Measurements from ENCODE around the gene LMO7.
"Not testable (repeated sequence)": the region's sequence is repeated elsewhere in the genome, so short reads cannot be mapped to it uniquely, and the experiment has no call there.

LMO7 gene

DNA sequence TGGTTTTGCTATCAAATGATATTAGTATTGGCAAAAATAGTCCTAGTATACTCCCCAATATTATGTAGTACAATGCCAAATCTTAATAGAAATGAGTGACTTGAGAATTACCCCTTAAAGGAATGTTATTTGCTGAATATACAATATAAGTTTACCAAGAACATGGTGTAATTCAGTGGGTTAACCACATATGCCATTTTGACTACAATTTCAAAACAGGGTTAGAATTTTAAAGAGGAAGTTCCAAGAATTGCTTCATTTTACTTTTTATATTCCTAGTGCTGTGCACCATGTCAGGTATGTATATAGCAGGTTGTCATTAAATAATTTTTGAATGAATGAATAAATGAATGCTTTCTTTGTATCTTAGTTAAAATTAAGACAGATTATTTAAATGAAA is 66.3 kb downstream of the LMO7 start:
- no peak for DNase-seq

DNA sequence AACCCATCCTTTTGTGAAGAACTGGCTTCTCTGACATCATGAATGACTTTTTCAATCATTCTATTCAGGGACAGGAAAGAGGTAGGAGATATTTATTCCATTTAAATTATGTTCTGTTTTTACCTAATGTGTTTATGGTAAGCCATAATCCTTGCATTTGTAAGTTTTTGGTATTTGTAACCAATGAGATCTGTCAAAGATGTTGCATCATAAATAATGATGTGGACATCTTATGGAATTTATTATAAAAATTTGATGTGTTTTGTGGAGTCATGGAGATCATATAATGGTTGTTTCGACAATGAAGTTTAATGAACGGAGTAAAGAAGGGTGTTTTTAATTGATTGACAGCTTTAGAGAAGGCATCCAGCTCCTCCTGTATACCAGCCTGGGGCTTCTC is 67.6 kb downstream of the LMO7 start:
- DNase-seq: no peak

GRCh38 chr13:75704194-75704926 is 68.2 kb downstream of the LMO7 start:
- DNase-seq: no peak

GRCh38 chr13:75704927-75705288 is 68.8 kb downstream of the LMO7 start:
- DNase-seq: no peak

DNA sequence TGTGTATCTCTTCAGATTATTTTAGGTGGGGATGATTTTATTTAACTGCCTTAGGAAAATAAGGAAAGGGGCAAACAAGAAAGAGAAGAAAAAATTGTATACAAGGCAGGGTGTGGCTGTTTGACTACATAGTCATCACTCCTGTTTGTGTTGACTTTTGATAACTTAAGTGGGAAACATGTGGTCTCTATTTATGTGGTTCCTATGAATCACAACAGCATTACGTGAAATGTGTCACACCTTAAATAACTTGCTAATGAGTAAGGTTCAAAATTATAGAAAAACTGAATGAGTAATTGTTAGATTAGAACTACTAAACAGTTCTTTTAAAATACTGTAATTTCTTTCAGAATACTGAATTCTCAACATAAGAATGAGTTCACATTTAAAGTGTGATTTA is 69.3 kb downstream of the LMO7 start:
- no peak for DNase-seq

- DNase-seq: no peak
These were observed 69.8 kb downstream of the LMO7 start for GRCh38 chr13:75705908-75706307.

DNA sequence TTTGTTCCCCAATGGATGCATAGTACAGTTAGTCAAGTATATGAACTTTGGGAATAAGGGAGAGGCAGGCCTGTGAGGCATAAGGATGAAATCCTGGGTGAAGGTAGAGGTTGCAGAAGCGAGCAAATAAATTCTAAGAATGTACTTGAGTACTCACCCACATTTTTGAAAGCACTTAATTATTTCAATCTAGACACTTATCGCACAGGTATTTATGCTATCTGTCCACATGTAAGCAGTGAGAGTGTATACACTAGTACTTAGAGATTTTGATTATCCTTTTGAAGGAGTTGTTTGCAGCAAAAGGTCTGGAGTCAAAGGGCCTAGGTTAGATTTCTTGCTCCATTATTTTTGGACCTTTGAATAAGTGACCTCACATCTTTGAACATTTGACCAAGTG is 77.7 kb downstream of the LMO7 start:
- no peak for DNase-seq

DNA sequence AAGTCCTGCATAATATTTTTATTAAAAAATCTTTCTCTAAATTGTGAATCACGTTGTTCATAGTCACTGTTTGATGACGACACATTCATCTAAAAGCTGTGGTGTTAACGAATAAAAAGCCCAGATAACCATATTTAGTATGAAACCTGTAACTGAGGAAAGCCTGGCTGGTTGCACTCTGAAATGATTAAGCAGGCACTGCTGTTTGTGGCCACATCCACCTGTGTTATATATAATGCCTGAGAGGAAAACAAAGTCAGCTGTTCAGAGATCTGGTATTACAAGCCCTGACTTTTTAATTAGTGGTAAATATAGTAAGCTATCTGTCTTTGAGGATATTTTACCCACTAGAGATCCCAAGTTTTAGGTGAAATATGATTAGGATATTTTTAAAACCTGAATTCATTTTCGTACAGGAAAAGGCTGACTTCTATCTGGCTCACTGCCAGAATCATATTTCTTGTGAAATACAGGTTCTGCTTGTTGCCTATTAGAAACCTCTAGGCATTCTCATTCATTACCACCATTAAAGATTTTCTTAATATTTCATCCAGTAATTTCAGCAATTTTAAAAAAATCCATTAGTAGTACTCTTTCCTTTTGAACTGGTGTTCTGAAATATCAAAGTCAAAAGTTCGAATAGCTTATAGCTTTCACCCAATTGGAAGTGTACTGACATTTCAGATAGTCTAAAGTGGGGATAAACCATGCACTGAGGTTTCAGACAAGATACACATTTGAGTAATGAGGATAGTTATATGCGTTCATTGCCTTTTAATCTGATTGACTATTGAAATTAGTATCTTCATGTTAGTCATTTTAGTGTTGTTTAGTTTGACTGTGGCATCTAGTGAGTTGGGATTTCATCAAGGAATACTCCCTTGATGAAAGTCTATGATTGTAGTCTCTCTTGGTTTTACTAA is 79.7 kb downstream of the LMO7 start:
- no peak for DNase-seq

- DNase-seq: no peak
These were observed 81.4 kb downstream of the LMO7 start for GRCh38 chr13:75717525-75717924.

DNA sequence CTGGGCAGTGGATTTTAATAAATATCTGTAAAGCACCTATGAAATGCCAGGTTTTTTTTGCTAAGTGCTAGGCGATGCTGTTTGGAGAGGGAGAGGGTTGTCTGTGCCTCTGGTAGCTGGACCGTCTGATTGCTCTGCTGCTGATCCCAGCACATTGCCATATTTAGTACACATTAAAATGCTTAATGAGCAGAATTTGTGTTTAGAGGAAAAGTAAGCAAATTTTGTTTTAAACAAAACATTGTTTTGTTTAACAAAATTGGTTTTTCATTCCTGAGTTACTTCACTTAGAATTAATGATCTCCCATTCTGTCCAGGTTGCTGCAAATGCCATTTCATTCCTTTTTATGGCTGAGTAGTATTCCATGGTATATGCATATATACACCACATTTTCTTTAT is 85.2 kb downstream of the LMO7 start:
- DNase-seq: no peak

DNA sequence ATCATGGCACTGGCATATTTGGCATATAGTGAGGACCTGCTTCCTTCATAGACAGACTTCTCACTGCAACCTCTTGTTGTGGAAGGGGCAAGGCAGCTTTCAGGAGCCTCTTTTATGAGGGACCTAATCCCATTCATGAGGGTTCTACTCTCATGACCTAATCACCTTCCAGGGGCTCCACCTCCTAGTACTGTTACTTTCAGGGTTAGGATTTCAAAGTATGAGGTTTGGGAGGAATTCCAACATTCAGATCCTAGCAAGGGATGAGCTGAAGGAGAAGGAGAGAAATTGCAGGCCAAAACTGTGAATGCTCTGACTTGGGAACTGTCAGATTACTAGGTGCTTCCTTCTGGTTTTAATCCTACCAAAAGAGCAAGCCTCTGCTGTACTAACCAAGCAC is 87.8 kb downstream of the LMO7 start:
- no peak for DNase-seq

DNA sequence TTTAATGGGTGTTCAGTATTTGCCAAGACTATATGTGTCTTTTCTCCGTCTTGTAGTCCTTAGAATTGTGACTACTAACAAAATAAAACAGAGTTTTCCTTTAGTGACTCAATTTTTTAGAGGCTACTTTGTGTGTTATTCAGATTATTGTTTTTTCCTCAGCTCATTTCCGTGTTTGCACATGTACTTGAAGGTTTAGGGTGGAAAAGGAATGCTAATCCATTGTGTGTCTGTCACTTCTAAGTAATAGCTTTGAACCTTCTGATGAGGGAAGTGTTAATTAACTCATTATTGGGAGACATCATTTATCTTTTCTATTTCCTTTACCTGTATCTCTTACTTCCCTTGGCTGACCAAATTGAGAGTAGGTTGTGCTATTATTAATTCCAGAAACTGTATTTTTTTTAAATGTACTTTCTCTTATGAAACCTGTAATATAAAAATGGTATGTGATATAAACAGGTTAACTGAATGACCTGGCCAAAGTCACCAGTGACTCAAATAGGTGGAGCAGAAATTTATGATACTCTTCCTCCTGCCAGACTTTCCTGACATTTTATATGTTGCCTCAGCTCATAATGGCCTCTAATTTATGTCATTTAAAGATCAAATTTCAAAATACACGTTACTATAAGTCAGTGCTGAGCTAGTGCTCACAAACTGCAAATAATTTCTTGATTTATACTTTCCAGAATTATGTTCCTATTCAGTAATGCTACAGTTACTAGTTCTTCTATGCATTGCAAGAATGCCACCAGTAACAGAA is 88.8 kb downstream of the LMO7 start:
- DNase-seq: no peak

DNA sequence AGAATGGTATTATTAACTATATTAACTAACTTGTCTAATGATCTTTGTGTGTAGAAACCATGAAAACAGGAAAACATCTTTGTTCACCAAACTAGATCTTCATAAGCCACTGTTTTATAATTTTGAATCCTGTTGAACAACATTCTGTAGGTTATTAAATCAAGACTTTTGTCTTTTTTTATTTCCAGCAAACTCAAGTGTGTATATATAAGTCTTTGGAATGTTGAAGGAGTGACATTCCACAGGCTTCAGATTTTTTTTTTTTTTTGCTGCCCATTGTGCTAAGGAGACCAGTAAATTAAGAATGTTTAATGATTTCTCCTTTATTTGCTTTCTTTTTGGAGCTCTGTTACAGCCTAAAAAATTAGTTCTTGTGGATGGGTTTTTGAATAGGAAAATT is 89.6 kb downstream of the LMO7 start:
- DNase-seq: no peak

DNA sequence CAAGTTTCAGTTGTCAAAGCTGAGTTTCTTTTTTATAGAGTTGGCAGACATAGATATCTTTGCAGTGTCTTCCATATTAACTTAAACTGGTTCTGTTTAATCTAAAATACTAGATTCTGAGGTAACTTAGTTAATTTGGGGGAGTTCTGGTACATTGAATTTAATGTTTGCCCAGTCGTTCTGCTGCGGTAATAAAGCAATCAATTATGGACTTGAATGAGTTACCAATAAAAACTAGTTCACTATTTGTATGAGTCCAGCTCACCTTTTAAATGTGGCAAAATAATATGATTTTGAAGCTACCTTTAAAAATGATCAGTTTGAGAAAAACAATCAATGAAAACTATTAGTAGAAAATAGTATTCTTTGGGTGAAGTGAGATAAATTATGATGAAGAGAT is 90.2 kb downstream of the LMO7 start:
- no peak for DNase-seq

GRCh38 chr13:75733113-75733512 is 97.0 kb downstream of the LMO7 start:
- DNase-seq: not testable (repeated sequence)

DNA sequence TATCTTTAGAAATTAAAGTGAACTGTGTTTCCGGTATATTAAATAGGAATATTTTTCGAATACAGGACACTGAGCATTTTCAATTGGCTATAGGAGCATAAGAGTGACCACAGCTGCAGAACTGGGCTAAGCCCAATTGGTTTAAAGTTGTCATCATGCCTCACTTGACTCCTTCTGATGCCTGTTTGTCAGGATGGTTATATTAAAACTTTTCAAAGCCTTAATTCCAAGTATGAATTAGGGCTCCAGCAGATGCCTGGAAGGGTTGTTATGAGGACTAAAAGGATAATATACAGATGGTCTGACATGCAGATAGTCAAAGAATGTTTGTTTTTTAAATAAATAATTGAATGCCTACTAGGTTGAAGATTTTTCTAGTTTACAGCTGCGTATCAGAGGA is 100.0 kb downstream of the LMO7 start:
- DNase-seq: no peak

DNA sequence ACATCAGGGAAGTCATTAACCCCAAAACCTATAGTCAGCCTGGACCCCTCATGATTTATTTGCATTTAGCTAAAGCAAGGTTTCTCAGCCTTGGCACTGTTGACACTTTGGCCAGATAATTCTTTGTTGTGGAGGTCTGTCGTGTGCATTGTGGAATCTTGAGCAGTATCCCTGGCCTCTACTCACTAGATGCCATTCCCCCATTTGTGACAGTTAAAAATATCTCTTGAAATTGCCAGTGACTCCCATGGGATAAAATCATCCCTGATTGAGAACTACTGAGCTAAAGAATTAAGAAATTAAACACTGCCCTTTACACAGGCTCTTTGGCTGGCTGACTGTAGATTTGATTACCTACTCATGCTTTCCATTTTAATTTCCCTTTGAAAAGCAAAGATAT is 102.7 kb downstream of the LMO7 start:
- DNase-seq: no peak

- no peak for DNase-seq
These were observed 103.2 kb downstream of the LMO7 start for GRCh38 chr13:75739244-75739868.

- DNase-seq: no peak
These were observed 103.9 kb downstream of the LMO7 start for GRCh38 chr13:75740031-75740430.

DNA sequence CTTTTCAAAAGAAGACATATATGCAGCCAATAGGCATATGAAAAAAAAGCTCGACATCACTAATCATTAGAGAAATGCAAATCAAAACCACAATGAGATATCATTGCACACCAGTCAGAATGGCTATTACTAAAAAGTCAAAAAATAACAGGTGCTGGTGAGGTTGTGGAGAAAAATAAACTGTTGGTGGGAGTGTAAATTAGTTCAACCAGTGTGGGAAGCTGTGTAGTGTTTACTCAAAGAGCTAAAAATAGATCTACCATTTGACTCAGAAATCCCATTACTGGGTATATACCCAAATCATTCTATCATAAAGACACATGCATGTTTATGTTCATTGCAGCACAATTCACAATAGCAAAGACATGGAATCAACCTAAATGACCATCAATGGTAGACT is 106.9 kb downstream of the LMO7 start:
- DNase-seq: not testable (repeated sequence)

DNA sequence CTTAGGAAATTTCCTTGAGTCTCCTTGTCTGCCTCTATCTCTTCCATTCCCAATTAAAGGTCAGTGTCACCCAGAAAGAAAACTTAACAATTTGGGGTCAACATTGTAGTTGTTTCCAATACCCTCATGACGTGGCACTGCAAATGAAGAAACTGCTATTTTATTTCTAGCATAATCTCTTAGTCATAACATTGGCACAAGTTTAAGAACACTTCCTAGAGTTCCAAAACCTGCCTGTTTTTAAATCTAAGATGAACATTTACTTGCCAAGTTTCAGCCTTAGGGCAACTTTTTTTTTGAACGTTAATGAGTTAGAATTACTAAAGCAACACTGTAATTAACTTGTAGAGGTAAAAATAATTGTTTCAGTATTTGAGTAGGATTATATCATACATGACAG is 108.0 kb downstream of the LMO7 start:
- DNase-seq: no peak

DNA sequence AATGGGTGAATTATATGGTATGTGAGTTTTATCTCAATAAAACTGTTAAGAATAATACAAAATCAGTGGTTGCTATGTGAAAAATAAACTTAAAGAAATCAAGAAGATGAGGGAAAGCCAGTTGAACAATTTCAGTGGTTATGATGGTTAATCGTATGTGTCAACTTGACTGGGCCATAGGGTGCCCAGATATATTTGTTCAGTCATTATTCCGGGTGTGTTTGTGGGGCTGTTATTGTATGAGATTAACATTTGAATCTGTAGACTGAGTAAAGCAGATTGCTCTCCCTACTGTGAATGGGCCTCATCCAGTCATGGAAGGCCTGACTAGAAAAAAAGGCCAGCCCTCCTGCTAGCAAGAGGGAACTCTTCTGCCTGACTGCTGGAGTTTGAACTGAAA is 109.3 kb downstream of the LMO7 start:
- DNase-seq: no peak

GRCh38 chr13:75748874-75749273 is 112.7 kb downstream of the LMO7 start:
- no peak for DNase-seq

All from activated T-cell treated with anti-CD3 and anti-CD28 coated beads, Interleukin-2, amount 50 U/mL, for 1 hour (primary cell).